SK-N-SH treated with all-trans-retinoic acid at 6 μM for 48 hours (cell line): ENCODE measurements around the gene ELAPOR1.

Experiments
- ATAC-seq: fragments of 200-7000 bp; cut with Tn5 transposase; 3 replicates; pipeline ENCODE4 v1.9.1; 2020; ENCODE audit warnings: mild to moderate bottlenecking, moderate library complexity
- CREB5 ChIP-seq: fragments of 250-450 bp; sonication (Bioruptor Pico); IDR thresholded peaks from 2 replicates; pipeline ENCODE4 v1.5.1; 2020; ENCODE audit warnings: low read depth, mild to moderate bottlenecking, moderate library complexity
- CSDC2 ChIP-seq: fragments of 250-450 bp; sonication (Bioruptor Pico); IDR thresholded peaks from 2 replicates; pipeline ENCODE4 v1.5.0; 2020; ENCODE audit warnings: mild to moderate bottlenecking, moderate library complexity
- CSRNP3 ChIP-seq: fragments of 250-450 bp; sonication (Bioruptor Pico); IDR thresholded peaks from 2 replicates; pipeline ENCODE4 v1.5.1; 2021; ENCODE audit warnings: mild to moderate bottlenecking, moderate library complexity
- ESRRG ChIP-seq: fragments of 250-450 bp; sonication (Bioruptor Pico); IDR thresholded peaks from 2 replicates; pipeline ENCODE4 v1.6.1; 2021; ENCODE audit warnings: mild to moderate bottlenecking
- GLIS3 ChIP-seq: fragments of 250-450 bp; sonication (Bioruptor Pico); IDR thresholded peaks from 2 replicates; pipeline ENCODE4 v1.5.0; 2020; ENCODE audit warnings: mild to moderate bottlenecking, moderate library complexity
- ISL1 ChIP-seq: fragments of 250-450 bp; sonication (Bioruptor Pico); IDR thresholded peaks from 2 replicates; pipeline ENCODE4 v2.1.2; 2022; ENCODE audit warnings: mild to moderate bottlenecking, moderate library complexity
- PATZ1 ChIP-seq: fragments of 250-450 bp; sonication (Bioruptor Pico); IDR thresholded peaks from 2 replicates; pipeline ENCODE4 v1.8.0; 2020; ENCODE audit warnings: mild to moderate bottlenecking, moderate library complexity, borderline replicate concordance
- POU6F1 ChIP-seq: fragments of 250-450 bp; sonication (Bioruptor Pico); IDR thresholded peaks from 2 replicates; pipeline ENCODE4 v1.8.0; 2021; ENCODE audit warnings: low read depth, mild to moderate bottlenecking, moderate library complexity, borderline replicate concordance
- PPARA ChIP-seq: fragments of 250-450 bp; sonication (Bioruptor Pico); IDR thresholded peaks from 2 replicates; pipeline ENCODE4 v1.5.0; 2020; ENCODE audit warnings: mild to moderate bottlenecking, borderline replicate concordance
- RARB ChIP-seq: fragments of 250-450 bp; sonication (Bioruptor Pico); IDR thresholded peaks from 2 replicates; pipeline ENCODE4 v1.8.0; 2021; ENCODE audit warnings: mild to moderate bottlenecking, moderate library complexity
- SNAI2 ChIP-seq: fragments of 250-450 bp; sonication (Bioruptor Pico); IDR thresholded peaks from 2 replicates; pipeline ENCODE4 v1.5.0; 2020; ENCODE audit warnings: mild to moderate bottlenecking, moderate library complexity
- TCF4 ChIP-seq: fragments of 250-450 bp; sonication (Bioruptor Pico); IDR thresholded peaks from 2 replicates; pipeline ENCODE4 v1.8.0; 2021; ENCODE audit warnings: mild to moderate bottlenecking, moderate library complexity, borderline replicate concordance
- TOX ChIP-seq: fragments of 250-450 bp; sonication (Bioruptor Pico); IDR thresholded peaks from 2 replicates; pipeline ENCODE4 v1.8.0; 2021; ENCODE audit warnings: mild to moderate bottlenecking, moderate library complexity, borderline replicate concordance
- TSHZ2 ChIP-seq: fragments of 250-450 bp; sonication (Bioruptor Pico); IDR thresholded peaks from 2 replicates; pipeline ENCODE4 v1.5.0; 2020; ENCODE audit warnings: mild to moderate bottlenecking, moderate library complexity
- ZC3H10 ChIP-seq: fragments of 250-450 bp; sonication (Bioruptor Pico); IDR thresholded peaks from 2 replicates; pipeline ENCODE4 v1.5.1; 2021; ENCODE audit warnings: mild to moderate bottlenecking, moderate library complexity
- ZFP3 ChIP-seq: fragments of 250-450 bp; sonication (Bioruptor Pico); IDR thresholded peaks from 2 replicates; pipeline ENCODE4 v1.5.0; 2020; ENCODE audit warnings: mild to moderate bottlenecking, moderate library complexity
- ZFP30 ChIP-seq: fragments of 450-650 bp; formaldehyde crosslinking; IDR thresholded peaks from 2 replicates; pipeline ENCODE4 v1.5.0; 2022; ENCODE audit warnings: mild to moderate bottlenecking, moderate library complexity
- ZNF565 ChIP-seq: fragments of 450-650 bp; formaldehyde crosslinking; conservative IDR thresholded peaks from 2 replicates; pipeline ENCODE4 v1.5.0; 2020; ENCODE audit warnings: low read depth, mild to moderate bottlenecking, moderate library complexity
- ZNF70 ChIP-seq: fragments of 450-650 bp; formaldehyde crosslinking; IDR thresholded peaks from 2 replicates; pipeline ENCODE4 v1.5.0; 2020; ENCODE audit warnings: mild to moderate bottlenecking, moderate library complexity
- ZNF8 ChIP-seq: fragments of 450-650 bp; formaldehyde crosslinking; IDR thresholded peaks from 2 replicates; pipeline ENCODE4 v1.5.0; 2020; ENCODE audit warnings: mild to moderate bottlenecking, moderate library complexity

The ELAPOR1 gene

GRCh38 chr1:109091839-109092193 lies 22.1 kb upstream of the ELAPOR1 start:
- TF ChIP-seq RARB (no peak), TOX (no peak), ZNF70 (CRISPR knock-in tag) (no peak), SNAI2 (CRISPR knock-in tag) (no peak), CREB5 (CRISPR knock-in tag) (no peak), TCF4 (CRISPR knock-in tag) (no peak), ZNF8 (CRISPR knock-in tag) (no peak), GLIS3 (CRISPR knock-in tag) (no peak), TSHZ2 (CRISPR knock-in tag) (no peak), PPARA (CRISPR knock-in tag) (no peak), ISL1 (CRISPR knock-in tag) (no peak), ZFP3 (CRISPR knock-in tag) (no peak), ZC3H10 (CRISPR knock-in tag) (no peak)
- TF ChIP-seq, all 23 proteins: peak for 0
- no peak for ATAC-seq

GRCh38 chr1:109094377-109094803 lies 19.5 kb upstream of the ELAPOR1 start:
- no peak for ATAC-seq
- TF ChIP-seq TCF4 (CRISPR knock-in tag), result no peak
- TF ChIP-seq CSRNP3 (CRISPR knock-in tag), result no peak
- no peak for TF ChIP-seq RARB
- TF ChIP-seq PATZ1 (CRISPR knock-in tag), result no peak
- no peak for TF ChIP-seq ZC3H10 (CRISPR knock-in tag)

- TF ChIP-seq ZFP3 (CRISPR knock-in tag), result no peak
- no peak for TF ChIP-seq PATZ1 (CRISPR knock-in tag)
- no peak for TF ChIP-seq ZFP30 (CRISPR knock-in tag)
- TF ChIP-seq CSDC2 (CRISPR knock-in tag), result no peak
- no peak for TF ChIP-seq ZNF70 (CRISPR knock-in tag)
- no peak for TF ChIP-seq TOX
- no peak for TF ChIP-seq TCF4 (CRISPR knock-in tag)
- TF ChIP-seq PPARA (CRISPR knock-in tag), result no peak
- TF ChIP-seq SNAI2 (CRISPR knock-in tag), result no peak
- TF ChIP-seq RARB, result no peak
- TF ChIP-seq POU6F1 (CRISPR knock-in tag), result no peak
- TF ChIP-seq CREB5 (CRISPR knock-in tag), result no peak
- TF ChIP-seq ZNF565 (CRISPR knock-in tag), result no peak
- no peak for TF ChIP-seq ESRRG (CRISPR knock-in tag)
- ATAC-seq, result no peak
Observed at GRCh38 chr1:109094871-109095270, 19.0 kb upstream of the ELAPOR1 start.
